RWPE1 (cell line): Measurements from ENCODE around the gene MRAP.

ENCODE experiments used
- CTCF ChIA-PET: fragments of 350-600 bp; sonication (Branson Sonifier 250); formaldehyde crosslinking; extraction: SDS; loops from one replicate; lab custom pipeline; 2021; lab: Yijun Ruan, JAX
- POLR2A ChIA-PET: fragments of 400-600 bp; formaldehyde crosslinking; extraction: SDS; loops from one replicate; lab custom pipeline; 2020; ENCODE audit warnings: antibody characterized with exemption; ENCODE audit not compliant: low non-redundant PET; lab: Yijun Ruan, JAX
- DNase-seq: peaks from one replicate; pipeline ENCODE4 v3.0.0; 2012; ENCODE audit warnings: low spot score
- H3K27ac ChIP-seq: fragments of 450-650 bp; 2 replicates; pipeline ENCODE4 v1.5.1; 2017
- CTCF ChIP-seq: fragments of 450-650 bp; conservative IDR thresholded peaks from 2 replicates; pipeline ENCODE4 v1.5.1; 2017; ENCODE audit warnings: low read depth, mild to moderate bottlenecking

Gene MRAP

DNA sequence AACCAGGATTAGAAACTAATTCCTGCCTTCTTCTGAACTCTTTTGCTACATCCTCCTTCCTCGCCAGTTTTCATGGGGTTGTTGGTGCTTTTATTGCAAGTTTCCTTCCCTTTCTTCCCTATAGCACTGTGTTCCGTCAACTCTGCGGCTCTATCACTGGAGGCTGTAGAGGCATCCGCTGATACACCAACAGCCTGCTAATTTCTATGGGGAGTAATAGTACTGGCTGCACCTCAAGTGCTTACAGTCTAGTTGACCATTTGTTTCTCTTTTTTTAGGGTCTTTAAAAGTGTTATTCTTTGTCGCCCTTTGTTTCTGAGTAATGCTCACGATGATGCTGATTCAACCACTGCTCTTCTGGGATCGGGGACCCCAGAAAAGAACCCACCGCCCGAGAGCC is 20.6 kb upstream of the MRAP start:
- DNase-seq: peak; percentile 4
- peak overlapping the region; percentile 75 for H3K27ac ChIP-seq
- POLR2A ChIA-PET: no interaction called here
- no peak for TF ChIP-seq CTCF
- CTCF ChIA-PET: interaction anchor here (1.0 kb wide), 1 partner anchor 323 kb away, joined by 3 read pairs; no protein-coding TSS in a partner anchor

DNA sequence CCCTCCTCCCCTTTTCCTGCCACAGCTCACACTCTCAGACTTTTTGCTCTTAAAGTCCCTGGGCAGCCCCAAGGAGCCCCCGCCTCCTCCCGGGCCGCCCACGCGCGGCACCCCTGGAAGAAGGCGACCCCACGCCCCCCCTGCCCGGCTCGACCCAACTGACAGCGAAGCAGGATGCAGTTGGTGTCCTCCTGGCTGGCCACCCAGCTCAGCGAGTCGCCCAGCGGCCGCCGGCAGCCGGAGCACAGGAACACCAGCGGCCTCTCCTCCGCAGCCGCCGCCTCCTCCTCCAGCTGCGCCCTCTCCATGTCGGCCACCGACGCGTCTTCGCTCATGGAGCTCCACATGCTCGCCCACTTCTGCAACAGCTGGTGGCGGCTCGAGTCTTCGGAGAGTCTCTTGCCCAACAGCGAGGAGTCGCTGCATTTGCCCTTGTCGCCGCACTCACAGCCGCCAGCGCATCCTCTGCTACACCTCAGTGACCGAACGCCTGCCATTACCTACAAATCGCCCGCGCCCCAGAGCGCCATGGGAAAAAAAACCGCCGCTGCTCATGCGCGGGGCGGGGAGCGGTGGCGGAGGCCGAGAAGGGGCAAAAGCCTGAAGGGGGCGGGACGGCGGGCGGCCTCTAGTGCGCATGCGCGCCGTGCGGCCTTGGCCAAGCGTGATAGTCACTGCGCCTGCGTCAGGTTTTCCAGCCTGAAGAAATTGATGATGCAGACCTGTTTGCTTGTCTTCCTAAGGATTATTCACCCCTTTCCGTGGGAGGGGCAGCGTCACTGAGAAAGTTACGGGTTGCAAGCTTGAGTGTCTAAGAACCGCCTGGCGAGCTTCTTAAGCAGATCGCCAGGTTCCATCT is 19.9 kb upstream of the MRAP start, which contains the start of gene MIS18A:
Gene MIS18A (minus strand): TSS at position 532 of the 859 bp plus-strand sequence. CDS start 35 bp downstream, at position 497.
- CTCF ChIA-PET: interaction anchor here (0.6 to 1.0 kb wide), 3 partner anchors 323 to 721 kb away, joined by 3 to 6 read pairs (median 5); no protein-coding TSS in a partner anchor
- POLR2A ChIA-PET: no interaction called here

GRCh38 chr21:32279377-32279680 is 19.3 kb upstream of the MRAP start:
- peak overlapping the region; percentile 75 for H3K27ac ChIP-seq
- ChIA-PET CTCF (interaction anchor here (0.6 kb wide), 1 partner anchor 721 kb away, joined by 6 read pairs; no protein-coding TSS in a partner anchor), POLR2A (no interaction called here)
- DNase-seq: no peak
- no peak for TF ChIP-seq CTCF

More for the DNA sequence above, 19.9 kb upstream of the MRAP start, which contains the start of gene MIS18A:
- no peak for TF ChIP-seq CTCF
- DNase-seq: peak; percentile 96
- peak within 1 kb of the TSS; percentile 75 for H3K27ac ChIP-seq

DNA sequence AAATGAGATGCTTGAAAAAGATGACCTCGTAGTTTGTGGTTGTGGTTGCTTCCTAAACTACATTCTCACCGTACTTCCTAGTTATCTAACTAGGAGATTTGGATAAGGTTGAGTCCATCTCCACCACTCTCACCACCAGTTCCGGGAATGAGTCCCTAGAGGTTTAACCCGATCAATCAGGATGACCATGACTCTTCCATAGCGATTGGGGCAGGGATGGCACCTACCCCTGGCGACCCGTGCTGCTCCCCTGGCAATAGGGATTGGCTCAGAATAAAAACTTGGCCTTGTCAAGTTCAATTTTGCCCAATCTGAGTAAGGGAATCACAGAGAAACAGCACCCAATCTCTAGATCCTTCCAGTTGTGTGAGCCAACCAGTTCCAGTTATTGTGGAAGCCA is 17.1 kb upstream of the MRAP start:
- no peak for TF ChIP-seq CTCF
- no peak overlapping the region for H3K27ac ChIP-seq
- no peak for DNase-seq
- ChIA-PET CTCF (no interaction called here), POLR2A (no interaction called here)

GRCh38 chr21:32282992-32283391 is 15.7 kb upstream of the MRAP start:
- no peak for DNase-seq
- ChIA-PET POLR2A (no interaction called here), CTCF (no interaction called here)
- TF ChIP-seq CTCF: no peak
- no peak overlapping the region for H3K27ac ChIP-seq

GRCh38 chr21:32285476-32285875 is 13.2 kb upstream of the MRAP start:
- POLR2A ChIA-PET: no interaction called here
- CTCF ChIA-PET: no interaction called here
- no peak for TF ChIP-seq CTCF

More at GRCh38 chr21:32285476-32285875, 13.2 kb upstream of the MRAP start:
- no peak overlapping the region for H3K27ac ChIP-seq
- DNase-seq: no peak
